Thyroid gland (tissue), 4 donors: ENCODE results near the gene QPRT. TPM values are rescaled to one million over a fixed set of nuclear protein-coding genes. Genes with fewer than 3 reads are reported as not detected.
A peak's percentile ranks its signal among the peaks of the same experiment; 100 is the strongest.
"Not testable (repeated sequence)": the region's sequence is repeated elsewhere in the genome, so short reads cannot be mapped to it uniquely, and the experiment has no call there.

Experiments used
- DNase-seq, 2 donors: peaks; one replicate each; pipeline ENCODE4 v3.0.0-alpha.2; 2019
- H3K27ac ChIP-seq, 3 donors: fragments of 200-600 bp; sonication (generic); 1 replicate in 2 of 3; 2 replicates in 1 of 3; pipeline ENCODE4 v1.5.1; 2016 to 2019; ENCODE audit warnings: mild to moderate bottlenecking in 1 of 3, moderate library complexity in 1 of 3
- H3K27me3 ChIP-seq: fragments of 200-600 bp; sonication (generic); one replicate; pipeline ENCODE4 v1.5.1; 2019
- H3K36me3 ChIP-seq, 2 donors: fragments of 200-600 bp; sonication (generic); one replicate each; pipeline ENCODE4 v1.5.1; 2016 to 2019
- H3K4me1 ChIP-seq, 2 donors: fragments of 200-600 bp; sonication (generic); one replicate each; pipeline ENCODE4 v1.5.1; 2017 to 2019
- H3K4me3 ChIP-seq, 3 donors: fragments of 200-600 bp; sonication (generic); replicated peaks in 1 of 3; 1 replicate in 2 of 3; 2 replicates in 1 of 3; pipeline ENCODE4 v1.5.1; 2016; ENCODE audit warnings: mild to moderate bottlenecking in 1 of 3
- H3K9me3 ChIP-seq: fragments of 200-600 bp; sonication (generic); one replicate; pipeline ENCODE4 v1.5.1; 2017
- CTCF ChIP-seq, 6 experiments: fragments of 200-600 bp in 3 of 6; fragments of 450-650 bp in 3 of 6; sonication (generic) in 3 of 6; IDR thresholded peaks; one replicate each; pipeline ENCODE4 v1.5.1; 2016 to 2019; ENCODE audit warnings: antibody characterized with exemption in 6 of 6, mild to moderate bottlenecking in 2 of 6, inconsistent platforms in 1 of 6, moderate library complexity in 1 of 6
- POLR2A ChIP-seq, 2 donors: fragments of 450-650 bp; IDR thresholded peaks; one replicate each; pipeline ENCODE4 v1.6.1; 2017; ENCODE audit warnings: antibody characterized with exemption in 2 of 2, mild to moderate bottlenecking in 2 of 2, moderate library complexity in 1 of 2
- WGBS, 2 donors: methylation state at CpG; one replicate each; pipeline ENCODE4 v1.1.5; 2017; 5-methylcytosine and 5-hydroxymethylcytosine counted together
- intact Hi-C: fragments of 100-400 bp; cut with DNase I; formaldehyde crosslinking; loops from one replicate; pipeline ENCODE4 v1.15.1; 2023
- total RNA-seq, 4 donors: library from RNA; depleted of rRNA; stranded (reverse); fragments of >200 nt; gene quantifications; one replicate each; pipeline ENCODE4 v1.2.3, GENCODE V29; 2016

The QPRT gene
- total RNA-seq, 4 donors from 2014 or later, result 1.7 to 5.6 (median 3.0) TPM

GRCh38 chr16:29699324-29700219, 20.6 kb downstream of the QPRT start:
- H3K27me3 ChIP-seq, result no peaks in the 10 kb centered on the region
- peaks cover 0 to 3% of the 10 kb centered on the region in 2 donors for H3K4me1 ChIP-seq
- 68 to 72% methylated on average over 9 to 11 of the region's 11 CpGs for WGBS, 2 donors
- H3K36me3 ChIP-seq, result no peaks in the 10 kb centered on the region
- H3K9me3 ChIP-seq, result no peaks in the 10 kb centered on the region
- intact Hi-C loops, result loop anchor here (5.0 kb wide), 2 partner anchors 118 to 303 kb away; partner anchors contain the start of gene PAGR1
- no peak overlapping the region for H3K4me3 ChIP-seq
- no peak for TF ChIP-seq CTCF (IDR thresholded peaks at IDR 0.05)
- TF ChIP-seq POLR2A (IDR thresholded peaks at IDR 0.05), result no peak
- no peak for DNase-seq
- no peak overlapping the region for H3K27ac ChIP-seq

- peak; percentile 80 to 83 for DNase-seq
- peaks cover 0 to 3% of the 10 kb centered on the region in 2 donors for H3K4me1 ChIP-seq
- no peak overlapping the region for H3K27ac ChIP-seq
- no peaks in the 10 kb centered on the region for H3K36me3 ChIP-seq
- H3K4me3 ChIP-seq, result no peak overlapping the region
- no peaks in the 10 kb centered on the region for H3K9me3 ChIP-seq
- TF ChIP-seq CTCF (IDR thresholded peaks at IDR 0.05), result peak; percentile 76 to 93 (median 86)
- no peak for TF ChIP-seq POLR2A (IDR thresholded peaks at IDR 0.05)
- no peaks in the 10 kb centered on the region for H3K27me3 ChIP-seq
- intact Hi-C loops, result loop anchor here (5.0 kb wide), 1 partner anchor 117 kb away; the partner anchor contains the start of gene PAGR1
- WGBS, 2 donors, result 10 to 16% methylated on average over 14 of the region's 14 CpGs
Measured at GRCh38 chr16:29700253-29700987, 21.4 kb downstream of the QPRT start.

- H3K4me1 ChIP-seq, result peaks cover 0 to 3% of the 10 kb centered on the region in 2 donors
- no peak overlapping the region for H3K4me3 ChIP-seq
- DNase-seq, result no peak
- intact Hi-C loops, result loop anchor here (5.0 kb wide), 1 partner anchor 116 kb away; the partner anchor contains the start of gene PAGR1
- H3K9me3 ChIP-seq, result no peaks in the 10 kb centered on the region
- no peak for TF ChIP-seq POLR2A (IDR thresholded peaks at IDR 0.05)
- TF ChIP-seq CTCF (IDR thresholded peaks at IDR 0.05), result no peak
- 83 to 89% methylated on average over 5 of the region's 5 CpGs for WGBS, 2 donors
- H3K36me3 ChIP-seq, result no peaks in the 10 kb centered on the region
- no peak overlapping the region for H3K27ac ChIP-seq
- no peaks in the 10 kb centered on the region for H3K27me3 ChIP-seq
Measured at GRCh38 chr16:29701214-29701555, 22.2 kb downstream of the QPRT start.

- Histone ChIP-seq H3K4me1 (peaks cover 0 to 3% of the 10 kb centered on the region in 2 donors), H3K27me3 (no peaks in the 10 kb centered on the region), H3K36me3 (no peaks in the 10 kb centered on the region), H3K27ac (no peak overlapping the region), H3K9me3 (no peaks in the 10 kb centered on the region), H3K4me3 (no peak overlapping the region)
- intact Hi-C loops, result loop anchor here (5.0 kb wide), 1 partner anchor 115 kb away; the partner anchor contains the start of gene PAGR1
- 72 to 75% methylated on average over 13 of the region's 13 CpGs for WGBS, 2 donors
- no peak for TF ChIP-seq POLR2A (IDR thresholded peaks at IDR 0.05)
- DNase-seq, result no peak
Measured at GRCh38 chr16:29702269-29702668, 23.3 kb downstream of the QPRT start.

GRCh38 chr16:29705030-29705429, 26.1 kb downstream of the QPRT start:
- Histone ChIP-seq H3K4me1 (peaks cover 0 to 3% of the 10 kb centered on the region in 2 donors), H3K9me3 (no peaks in the 10 kb centered on the region), H3K27me3 (no peaks in the 10 kb centered on the region), H3K27ac (no peak overlapping the region), H3K4me3 (no peak overlapping the region), H3K36me3 (no peaks in the 10 kb centered on the region)
- TF ChIP-seq POLR2A (IDR thresholded peaks at IDR 0.05) (no peak), CTCF (IDR thresholded peaks at IDR 0.05) (no peak)
- WGBS, 2 donors, result 53 to 60% methylated on average over 2 of the region's 2 CpGs
- no peak for DNase-seq
- intact Hi-C loops, result no loop called here

GRCh38 chr16:29707160-29707559, 28.2 kb downstream of the QPRT start:
- H3K27ac ChIP-seq, H3K4me3 ChIP-seq, H3K9me3 ChIP-seq, H3K36me3 ChIP-seq, DNase-seq, H3K27me3 ChIP-seq, H3K4me1 ChIP-seq, intact Hi-C loops: not testable (repeated sequence)
- WGBS, 2 donors, result 87 to 100% methylated on average over 1 of the region's 1 CpG
